Thyroid gland (tissue), 4 donors: ENCODE measurements around the gene CEP120. TPM values are rescaled to one million over a fixed set of nuclear protein-coding genes. Genes with fewer than 3 reads are reported as not detected.
"Not testable (repeated sequence)": the region's sequence is repeated elsewhere in the genome, so short reads cannot be mapped to it uniquely, and the experiment has no call there.

Experiments
- DNase-seq, 2 donors: peaks; one replicate each; pipeline ENCODE4 v3.0.0-alpha.2; 2019
- H3K27ac ChIP-seq, 3 donors: fragments of 200-600 bp; sonication (generic); 1 replicate in 2 of 3; 2 replicates in 1 of 3; pipeline ENCODE4 v1.5.1; 2016 to 2019; ENCODE audit warnings: mild to moderate bottlenecking in 1 of 3, moderate library complexity in 1 of 3
- H3K27me3 ChIP-seq: fragments of 200-600 bp; sonication (generic); one replicate; pipeline ENCODE4 v1.5.1; 2019
- H3K36me3 ChIP-seq, 2 donors: fragments of 200-600 bp; sonication (generic); one replicate each; pipeline ENCODE4 v1.5.1; 2016 to 2019
- H3K4me1 ChIP-seq, 2 donors: fragments of 200-600 bp; sonication (generic); one replicate each; pipeline ENCODE4 v1.5.1; 2017 to 2019
- H3K4me3 ChIP-seq, 3 donors: fragments of 200-600 bp; sonication (generic); replicated peaks in 1 of 3; 1 replicate in 2 of 3; 2 replicates in 1 of 3; pipeline ENCODE4 v1.5.1; 2016; ENCODE audit warnings: mild to moderate bottlenecking in 1 of 3
- H3K9me3 ChIP-seq: fragments of 200-600 bp; sonication (generic); one replicate; pipeline ENCODE4 v1.5.1; 2017
- POLR2A ChIP-seq, 2 donors: fragments of 450-650 bp; IDR thresholded peaks; one replicate each; pipeline ENCODE4 v1.6.1; 2017; ENCODE audit warnings: antibody characterized with exemption in 2 of 2, mild to moderate bottlenecking in 2 of 2, moderate library complexity in 1 of 2
- WGBS, 2 donors: methylation state at CpG; one replicate each; pipeline ENCODE4 v1.1.5; 2017; 5-methylcytosine and 5-hydroxymethylcytosine counted together
- intact Hi-C: fragments of 100-400 bp; cut with DNase I; formaldehyde crosslinking; loops from one replicate; pipeline ENCODE4 v1.15.1; 2023
- total RNA-seq, 4 donors: library from RNA; depleted of rRNA; stranded (reverse); fragments of >200 nt; gene quantifications; one replicate each; pipeline ENCODE4 v1.2.3, GENCODE V29; 2016
- TF ChIP-seq, protein P1 (sequence below), 6 experiments: fragments of 200-600 bp in 3 of 6; fragments of 450-650 bp in 3 of 6; sonication (generic) in 3 of 6; IDR thresholded peaks; one replicate each; pipeline ENCODE4 v1.5.1; 2016 to 2019; ENCODE audit warnings: antibody characterized with exemption in 6 of 6, mild to moderate bottlenecking in 2 of 6, inconsistent platforms in 1 of 6, moderate library complexity in 1 of 6

The CEP120 gene
- total RNA-seq, 4 donors from 2014 or later: 21.7 to 32.0 (median 23.6) TPM

DNA sequence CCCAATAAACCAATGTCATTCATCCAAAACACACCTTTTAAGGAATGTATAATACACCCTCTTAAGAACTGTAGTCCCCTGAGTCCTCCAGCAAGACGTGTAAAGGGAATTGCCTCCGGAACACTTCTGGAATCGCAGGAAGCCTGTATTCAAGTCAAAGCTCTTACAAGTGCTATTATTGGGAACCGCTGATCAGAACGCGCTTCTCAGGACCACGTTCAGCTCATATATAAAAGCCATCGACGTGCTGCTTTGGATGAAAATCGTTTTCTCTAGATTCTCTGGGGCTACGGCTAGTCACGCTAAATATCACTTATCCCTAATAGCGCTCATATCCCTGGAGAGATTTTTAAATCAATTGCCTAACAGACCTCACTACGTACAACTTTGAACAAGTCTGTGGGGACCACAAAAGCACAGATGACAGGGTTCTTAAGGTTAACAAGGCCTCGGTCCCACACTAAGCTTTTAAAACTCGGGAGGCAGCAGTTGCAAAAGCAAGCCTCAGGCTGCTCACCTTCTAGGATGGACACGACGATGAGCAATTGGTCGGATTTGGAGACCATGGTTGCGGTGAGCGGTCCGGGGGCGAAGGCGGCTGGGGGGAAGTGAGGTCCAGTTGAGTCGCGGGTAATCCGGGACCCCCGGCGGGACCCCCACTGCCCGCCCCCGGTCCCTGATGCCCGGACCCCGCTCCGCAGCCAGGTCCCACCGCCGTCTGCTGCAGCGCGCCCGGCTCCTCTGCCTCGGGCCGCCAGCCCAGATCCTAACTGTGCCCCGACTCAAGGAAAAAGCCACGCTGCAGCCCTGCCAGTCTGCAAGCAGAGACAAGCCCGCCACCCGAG, 548 bp downstream of the CEP120 start:
- 0% methylated on average over 24 to 30 of the region's 45 CpGs for WGBS, 2 donors
- H3K36me3 ChIP-seq: no peaks in the 10 kb centered on the region
- peak in 1 of 2 donors; percentile 7 for DNase-seq
- TF ChIP-seq, protein P1, sequence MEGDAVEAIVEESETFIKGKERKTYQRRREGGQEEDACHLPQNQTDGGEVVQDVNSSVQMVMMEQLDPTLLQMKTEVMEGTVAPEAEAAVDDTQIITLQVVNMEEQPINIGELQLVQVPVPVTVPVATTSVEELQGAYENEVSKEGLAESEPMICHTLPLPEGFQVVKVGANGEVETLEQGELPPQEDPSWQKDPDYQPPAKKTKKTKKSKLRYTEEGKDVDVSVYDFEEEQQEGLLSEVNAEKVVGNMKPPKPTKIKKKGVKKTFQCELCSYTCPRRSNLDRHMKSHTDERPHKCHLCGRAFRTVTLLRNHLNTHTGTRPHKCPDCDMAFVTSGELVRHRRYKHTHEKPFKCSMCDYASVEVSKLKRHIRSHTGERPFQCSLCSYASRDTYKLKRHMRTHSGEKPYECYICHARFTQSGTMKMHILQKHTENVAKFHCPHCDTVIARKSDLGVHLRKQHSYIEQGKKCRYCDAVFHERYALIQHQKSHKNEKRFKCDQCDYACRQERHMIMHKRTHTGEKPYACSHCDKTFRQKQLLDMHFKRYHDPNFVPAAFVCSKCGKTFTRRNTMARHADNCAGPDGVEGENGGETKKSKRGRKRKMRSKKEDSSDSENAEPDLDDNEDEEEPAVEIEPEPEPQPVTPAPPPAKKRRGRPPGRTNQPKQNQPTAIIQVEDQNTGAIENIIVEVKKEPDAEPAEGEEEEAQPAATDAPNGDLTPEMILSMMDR (IDR thresholded peaks at IDR 0.05): no peak
- TF ChIP-seq POLR2A (IDR thresholded peaks at IDR 0.05): no peak
- peak overlapping the region; percentile 23 to 94 (median 85) for H3K27ac ChIP-seq
- H3K27me3 ChIP-seq: no peaks in the 10 kb centered on the region
- peak overlapping the region; percentile 37 to 75 (median 38) for H3K4me3 ChIP-seq
- H3K9me3 ChIP-seq: no peaks in the 10 kb centered on the region
- intact Hi-C loops: loop anchor here (10.0 kb wide), 1 partner anchor 92 kb away; the partner anchor contains the start of gene CSNK1G3
- peaks cover 11 to 18% of the 10 kb centered on the region in 2 donors for H3K4me1 ChIP-seq

DNA sequence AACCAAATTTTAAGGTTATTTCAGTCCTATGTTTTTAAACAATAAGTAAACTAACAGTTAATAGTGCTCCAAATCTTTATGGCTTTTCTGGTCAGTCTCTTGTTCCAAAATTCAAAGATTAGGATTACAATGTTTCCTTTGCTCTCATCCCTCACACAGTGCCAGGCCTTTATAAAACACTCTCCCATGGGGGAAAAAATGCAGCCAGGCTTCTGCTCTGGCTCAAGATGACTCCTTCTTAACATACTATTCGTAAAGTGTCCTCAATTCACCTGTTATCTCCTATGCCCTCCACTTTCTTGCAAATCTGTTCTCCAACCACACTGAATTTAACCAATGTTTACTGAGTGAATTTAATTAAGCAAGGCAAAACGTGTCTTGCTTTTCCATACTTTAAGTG, 1.4 kb downstream of the CEP120 start:
- WGBS, 2 donors: 20 to 35% methylated on average over 2 of the region's 2 CpGs
- TF ChIP-seq, protein P1 (IDR thresholded peaks at IDR 0.05): no peak
- TF ChIP-seq POLR2A (IDR thresholded peaks at IDR 0.05): no peak
- intact Hi-C loops: loop anchor here (10.0 kb wide), 1 partner anchor 93 kb away; the partner anchor contains the start of gene CSNK1G3

DNA sequence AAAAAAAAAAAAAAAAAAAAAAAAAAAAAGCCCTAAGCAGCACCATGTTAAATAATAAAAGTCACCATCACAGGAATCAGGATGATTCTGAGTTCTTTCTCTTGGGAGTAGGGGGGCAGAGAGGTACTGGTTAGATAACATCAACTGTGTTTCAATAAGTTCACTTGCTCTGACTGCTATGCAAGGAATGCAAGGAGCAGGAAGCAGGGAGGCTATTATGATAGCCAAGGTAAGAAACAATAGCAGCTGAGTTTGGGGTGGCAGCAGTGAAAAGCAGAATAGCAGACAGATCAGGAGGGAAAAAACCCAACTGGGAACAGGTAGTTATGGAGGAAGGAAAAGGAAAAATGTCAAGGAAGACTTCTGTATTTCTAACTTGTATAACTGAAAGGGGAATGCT, 8.2 kb downstream of the CEP120 start:
- no peak for DNase-seq
- H3K4me1 ChIP-seq: no peaks in the 10 kb centered on the region
- TF ChIP-seq POLR2A (IDR thresholded peaks at IDR 0.05): no peak
- TF ChIP-seq, protein P1 (IDR thresholded peaks at IDR 0.05): no peak
- no peak overlapping the region for H3K4me3 ChIP-seq
- H3K36me3 ChIP-seq: peaks cover 10 to 13% of the 10 kb centered on the region in 2 donors
- H3K27me3 ChIP-seq: no peaks in the 10 kb centered on the region
- intact Hi-C loops: no loop called here
- no peak overlapping the region for H3K27ac ChIP-seq
- H3K9me3 ChIP-seq: no peaks in the 10 kb centered on the region

More for the DNA sequence above, 1.4 kb downstream of the CEP120 start:
- no peaks in the 10 kb centered on the region for H3K27me3 ChIP-seq
- DNase-seq: no peak
- peaks cover 11 to 18% of the 10 kb centered on the region in 2 donors for H3K4me1 ChIP-seq
- H3K9me3 ChIP-seq: no peaks in the 10 kb centered on the region
- no peaks in the 10 kb centered on the region for H3K36me3 ChIP-seq
- peak overlapping the region in 1 of 3 donors; percentile 75 for H3K4me3 ChIP-seq
- no peak overlapping the region for H3K27ac ChIP-seq

DNA sequence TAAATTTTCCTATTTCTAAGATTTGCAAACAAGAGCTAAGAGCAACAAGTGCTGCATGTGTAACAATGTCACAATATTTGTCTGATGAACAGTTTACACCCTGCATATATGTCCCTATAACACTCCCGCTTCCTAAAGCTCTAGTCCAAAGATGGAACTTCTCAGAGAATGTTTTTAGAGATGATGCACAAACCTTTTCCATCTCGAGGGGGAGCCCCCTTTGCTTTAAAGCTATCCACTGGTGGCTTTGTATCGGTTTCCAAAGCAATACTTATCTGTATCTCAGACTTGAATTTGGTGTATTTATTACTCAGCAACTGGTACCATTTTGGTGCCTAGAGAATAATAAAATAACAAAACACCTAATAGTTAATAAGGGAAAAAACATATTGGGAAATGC, 11.0 kb downstream of the CEP120 start:
- TF ChIP-seq POLR2A (IDR thresholded peaks at IDR 0.05): no peak
- TF ChIP-seq, protein P1 (IDR thresholded peaks at IDR 0.05): no peak
- Histone ChIP-seq H3K27ac (no peak overlapping the region), H3K9me3 (no peaks in the 10 kb centered on the region), H3K4me3 (no peak overlapping the region), H3K36me3 (peaks cover 10 to 13% of the 10 kb centered on the region in 2 donors), H3K27me3 (no peaks in the 10 kb centered on the region), H3K4me1 (no peaks in the 10 kb centered on the region)
- intact Hi-C loops: no loop called here
- DNase-seq: no peak
- 91 to 92% methylated on average over 3 of the region's 3 CpGs for WGBS, 2 donors

DNA sequence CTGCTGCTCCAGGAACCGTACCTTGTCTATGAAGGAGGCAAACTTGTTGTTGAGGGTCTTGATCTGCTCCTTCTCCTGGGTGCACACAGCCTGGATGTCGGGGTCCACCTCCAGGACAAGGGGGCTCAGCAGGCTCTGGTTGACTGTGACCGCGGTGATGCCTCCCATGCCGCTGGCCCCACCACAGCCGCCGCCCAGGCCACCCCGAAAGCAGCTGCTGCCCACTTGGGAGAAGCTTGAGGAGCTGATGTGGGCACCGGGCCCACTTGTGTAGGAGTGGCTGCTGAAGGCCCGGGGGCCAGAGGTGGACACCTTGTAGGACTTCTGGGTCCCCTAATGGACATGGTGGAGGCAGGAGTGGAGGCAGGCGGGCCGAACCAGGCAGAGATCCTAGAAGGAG, 21.2 kb downstream of the CEP120 start:
- H3K27ac ChIP-seq, H3K9me3 ChIP-seq, H3K4me3 ChIP-seq, DNase-seq, H3K27me3 ChIP-seq, H3K4me1 ChIP-seq, intact Hi-C loops: not testable (repeated sequence)
- peaks cover 0 to 15% of the 10 kb centered on the region in 2 donors for H3K36me3 ChIP-seq
- WGBS, 2 donors: 97 to 98% methylated on average over 6 to 12 of the region's 12 CpGs
